ENCODE results near the gene ZIC1. TPM values are rescaled to one million over a fixed set of nuclear protein-coding genes. Genes with fewer than 3 reads are reported as not detected.

Gene ZIC1
- total RNA-seq, 2 donors from 2014 or later = 0.19 TPM; not detected in 1

DNA sequence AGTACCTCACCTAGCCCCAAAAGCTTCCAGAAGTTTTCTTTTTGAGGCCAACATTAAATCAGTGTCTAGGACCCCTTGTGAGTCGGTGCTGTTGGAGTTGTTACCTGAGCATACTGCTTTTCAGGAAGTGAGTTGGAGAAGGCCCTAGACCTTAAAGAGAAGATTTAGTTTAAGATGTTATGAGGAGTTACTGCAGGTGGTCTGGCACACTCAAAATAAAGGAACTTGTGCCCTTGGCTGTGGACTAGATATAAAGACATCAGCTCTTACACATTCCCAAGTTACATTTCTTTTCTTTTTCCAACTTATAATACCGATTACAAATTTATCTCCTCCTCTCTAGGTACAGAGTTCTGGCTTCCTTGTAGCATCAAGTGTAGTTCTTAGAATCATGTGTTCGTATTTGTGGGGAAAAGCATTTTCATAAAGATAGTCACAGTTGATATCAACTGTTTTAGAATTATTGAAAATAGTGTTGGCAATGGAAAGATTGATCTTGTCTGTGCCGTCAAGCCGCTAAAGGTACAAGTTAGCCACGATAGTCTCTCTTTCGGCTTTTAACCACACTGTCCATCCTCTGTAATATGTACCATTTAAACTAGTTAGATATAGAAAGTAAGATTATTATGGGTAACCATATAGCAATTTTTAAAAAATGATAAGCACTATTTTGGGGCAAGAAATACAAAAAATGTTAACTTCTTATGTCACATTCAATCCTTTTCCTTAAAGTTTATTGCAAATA, 8.6 kb downstream of the ZIC1 start:
- Histone ChIP-seq H3K4me3 (no peak overlapping the region), H3K36me3 (no peaks in the 10 kb centered on the region), H3K4me1 (peaks cover 5% of the 10 kb centered on the region), H3K9me3 (no peaks in the 10 kb centered on the region), H3K27ac (no peak overlapping the region), H3K9ac (ENCODE audit: low read depth in 2 of 2, low read length in 2 of 2) (no peak overlapping the region), H3K27me3 (peaks cover 81% of the 10 kb centered on the region)
- TF ChIP-seq, protein P1, sequence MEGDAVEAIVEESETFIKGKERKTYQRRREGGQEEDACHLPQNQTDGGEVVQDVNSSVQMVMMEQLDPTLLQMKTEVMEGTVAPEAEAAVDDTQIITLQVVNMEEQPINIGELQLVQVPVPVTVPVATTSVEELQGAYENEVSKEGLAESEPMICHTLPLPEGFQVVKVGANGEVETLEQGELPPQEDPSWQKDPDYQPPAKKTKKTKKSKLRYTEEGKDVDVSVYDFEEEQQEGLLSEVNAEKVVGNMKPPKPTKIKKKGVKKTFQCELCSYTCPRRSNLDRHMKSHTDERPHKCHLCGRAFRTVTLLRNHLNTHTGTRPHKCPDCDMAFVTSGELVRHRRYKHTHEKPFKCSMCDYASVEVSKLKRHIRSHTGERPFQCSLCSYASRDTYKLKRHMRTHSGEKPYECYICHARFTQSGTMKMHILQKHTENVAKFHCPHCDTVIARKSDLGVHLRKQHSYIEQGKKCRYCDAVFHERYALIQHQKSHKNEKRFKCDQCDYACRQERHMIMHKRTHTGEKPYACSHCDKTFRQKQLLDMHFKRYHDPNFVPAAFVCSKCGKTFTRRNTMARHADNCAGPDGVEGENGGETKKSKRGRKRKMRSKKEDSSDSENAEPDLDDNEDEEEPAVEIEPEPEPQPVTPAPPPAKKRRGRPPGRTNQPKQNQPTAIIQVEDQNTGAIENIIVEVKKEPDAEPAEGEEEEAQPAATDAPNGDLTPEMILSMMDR (IDR thresholded peaks at IDR 0.05) = no peak
- intact Hi-C loops (cut with DNase I) = no loop called here
- DNase-seq = no peak

DNA sequence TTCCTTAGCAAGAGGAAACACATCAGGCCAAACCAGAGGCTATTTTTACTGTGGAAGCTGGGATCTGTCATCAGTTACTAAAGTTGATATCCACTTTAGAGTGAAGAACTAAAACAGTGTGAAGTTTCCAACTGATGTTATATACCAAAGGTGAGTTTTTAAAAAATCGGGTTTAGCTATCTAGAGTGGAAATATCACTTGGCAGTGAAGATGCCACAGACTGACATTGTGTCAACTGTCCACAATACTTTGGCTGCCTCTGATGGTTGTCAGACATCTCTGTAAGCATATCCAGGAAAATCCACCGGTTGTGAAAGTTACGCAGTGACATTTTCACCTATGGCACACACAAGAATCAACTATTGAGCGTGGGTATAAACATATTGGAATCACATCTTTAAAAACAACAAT, 9.2 kb downstream of the ZIC1 start:
- TF ChIP-seq, protein P1 (IDR thresholded peaks at IDR 0.05) = no peak
- Histone ChIP-seq H3K4me1 (peaks cover 5% of the 10 kb centered on the region), H3K27me3 (peaks cover 81% of the 10 kb centered on the region), H3K9ac (ENCODE audit: low read depth in 2 of 2, low read length in 2 of 2) (no peak overlapping the region), H3K27ac (no peak overlapping the region), H3K9me3 (no peaks in the 10 kb centered on the region), H3K36me3 (no peaks in the 10 kb centered on the region), H3K4me3 (no peak overlapping the region)
- intact Hi-C loops (cut with DNase I) = no loop called here
- DNase-seq = no peak

DNA sequence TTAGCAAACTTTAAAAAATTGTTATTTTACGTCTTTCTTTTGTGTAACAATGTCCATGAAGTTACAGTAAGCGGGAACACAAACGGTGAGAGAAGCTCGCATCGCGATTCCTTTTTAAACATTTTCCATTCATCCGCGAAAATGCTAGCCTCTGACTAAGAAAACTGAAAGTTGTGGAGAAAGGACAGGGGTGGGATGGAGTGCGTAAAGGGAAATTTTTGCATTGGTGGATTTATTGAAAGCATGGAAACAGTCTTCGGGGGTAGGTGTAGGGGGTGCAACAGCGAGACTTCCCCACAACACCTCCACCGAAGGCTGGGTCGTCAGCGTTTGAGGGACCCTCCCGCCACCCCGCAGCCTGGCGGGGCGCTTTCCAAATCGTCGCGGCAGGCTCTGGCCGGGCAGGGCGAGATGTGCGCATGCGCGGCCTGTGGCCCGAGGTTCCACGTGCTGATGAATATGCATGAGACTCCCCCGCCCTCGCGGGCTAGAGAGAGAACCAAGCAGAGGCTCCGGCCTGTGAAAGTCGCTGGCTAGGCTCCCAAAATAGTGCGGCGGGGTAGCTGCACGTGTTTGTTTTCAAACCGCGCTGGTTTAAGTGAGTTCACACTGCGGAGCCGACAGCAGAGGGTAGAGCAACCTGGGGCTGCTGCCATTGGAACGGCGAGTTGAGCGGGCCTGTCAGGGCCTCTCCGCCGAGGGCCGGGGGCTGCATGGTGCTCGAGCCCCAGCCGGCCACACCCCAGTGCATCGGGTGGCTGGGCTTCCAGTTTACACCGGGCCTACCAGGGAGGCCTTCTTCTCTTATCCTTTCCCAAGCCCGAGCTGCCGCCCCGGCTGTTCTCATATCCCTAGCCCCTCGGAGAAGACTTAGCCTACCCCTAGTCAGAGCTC, 9.9 kb downstream of the ZIC1 start:
- Histone ChIP-seq H3K27me3 (peaks cover 84% of the 10 kb centered on the region), H3K9me3 (no peaks in the 10 kb centered on the region), H3K36me3 (no peaks in the 10 kb centered on the region), H3K9ac (ENCODE audit: low read depth in 2 of 2, low read length in 2 of 2) (no peak overlapping the region), H3K4me3 (no peak overlapping the region), H3K27ac (no peak overlapping the region), H3K4me1 (peaks cover 5% of the 10 kb centered on the region)
- intact Hi-C loops (cut with DNase I) = no loop called here
- DNase-seq = no peak
- TF ChIP-seq, protein P1 (IDR thresholded peaks at IDR 0.05) = no peak

DNA sequence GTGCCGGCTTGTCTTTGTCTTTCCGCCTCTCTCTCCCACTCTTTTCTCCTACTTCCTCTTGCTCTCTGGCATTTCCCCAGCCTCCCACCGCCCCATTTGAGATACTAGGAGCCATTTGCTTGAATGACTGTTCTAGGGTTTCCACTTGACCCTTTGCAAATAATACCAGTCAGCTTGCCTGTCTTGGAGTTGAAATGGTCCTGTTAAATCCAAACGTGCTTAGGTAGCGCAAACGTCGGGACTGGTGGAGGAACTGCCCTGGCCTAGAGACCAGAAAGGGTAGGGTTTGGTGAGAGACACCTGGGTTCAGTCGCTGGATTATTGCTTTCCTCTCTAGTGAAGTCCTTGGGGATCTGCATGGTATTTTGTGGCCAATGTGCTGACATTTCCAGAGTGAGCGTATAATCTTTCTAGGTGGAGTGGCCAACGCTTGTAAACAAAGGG, 10.6 kb downstream of the ZIC1 start:
- TF ChIP-seq, protein P1 (IDR thresholded peaks at IDR 0.05) = no peak
- H3K4me1 ChIP-seq = peaks cover 5% of the 10 kb centered on the region
- H3K9me3 ChIP-seq = no peaks in the 10 kb centered on the region
- H3K27ac ChIP-seq = no peak overlapping the region
- no peak for DNase-seq
- H3K9ac ChIP-seq (ENCODE audit: low read depth in 2 of 2, low read length in 2 of 2) = no peak overlapping the region
- intact Hi-C loops (cut with DNase I) = no loop called here
- no peaks in the 10 kb centered on the region for H3K36me3 ChIP-seq
- H3K27me3 ChIP-seq = peaks cover 85% of the 10 kb centered on the region
- H3K4me3 ChIP-seq = no peak overlapping the region

DNA sequence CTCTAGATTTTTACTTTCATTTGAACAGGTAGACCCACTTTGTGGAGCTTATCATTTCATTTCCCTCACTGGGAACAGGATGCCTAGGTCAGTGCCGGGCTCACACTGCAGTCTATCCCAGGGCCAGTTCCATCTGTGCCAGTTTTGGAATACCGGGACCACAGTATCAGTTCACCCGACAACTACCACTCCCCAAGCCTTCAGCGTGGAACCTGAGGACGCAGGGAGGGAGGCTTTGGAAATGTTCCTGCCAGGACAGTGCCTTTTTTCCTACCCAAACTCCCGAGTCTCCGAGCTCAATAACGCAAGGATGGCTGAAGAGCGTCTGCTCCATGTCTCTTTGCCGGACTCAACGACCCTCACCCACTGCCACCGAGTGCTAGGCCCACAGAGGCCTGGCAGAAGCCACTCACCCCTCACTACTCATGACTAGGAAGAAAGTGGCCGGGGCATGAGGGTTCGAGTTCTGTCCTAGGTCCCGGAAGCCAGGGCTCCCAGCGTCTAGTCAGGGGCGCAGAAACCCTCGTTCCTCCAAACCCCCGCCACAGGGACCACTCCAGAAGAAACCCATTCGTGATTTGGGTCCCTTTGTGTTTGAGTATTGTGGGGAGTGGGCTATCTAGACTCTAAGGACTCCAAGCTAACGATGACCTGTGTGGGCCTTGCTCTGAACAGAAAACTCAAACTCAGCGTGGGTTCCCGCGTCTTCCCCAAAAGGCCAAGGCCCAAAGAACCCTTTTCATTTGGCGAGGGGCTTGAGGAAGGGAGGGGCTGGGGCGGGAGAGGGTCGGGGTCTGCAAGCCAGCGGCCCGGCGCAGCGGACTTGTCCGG, 11.4 kb downstream of the ZIC1 start:
- peaks cover 80% of the 10 kb centered on the region for H3K27me3 ChIP-seq
- no peak for DNase-seq
- peaks cover 5% of the 10 kb centered on the region for H3K4me1 ChIP-seq
- H3K9me3 ChIP-seq = no peaks in the 10 kb centered on the region
- no peak overlapping the region for H3K4me3 ChIP-seq
- no peak overlapping the region for H3K27ac ChIP-seq
- TF ChIP-seq, protein P1 (IDR thresholded peaks at IDR 0.05) = no peak
- H3K9ac ChIP-seq (ENCODE audit: low read depth in 2 of 2, low read length in 2 of 2) = no peak overlapping the region
- intact Hi-C loops (cut with DNase I) = no loop called here
- no peaks in the 10 kb centered on the region for H3K36me3 ChIP-seq

Measured in colonic mucosa (tissue), 4 donors.